NCI-H446 (cell line): ENCODE measurements around the gene KCNQ2.

ENCODE experiments used
- DNase-seq, 2 experiments: peaks; one replicate each; lab custom pipeline; 2025; lab: John Stamatoyannopoulos, UW

The KCNQ2 gene

GRCh38 chr20:63356931-63357879 is 115.2 kb downstream of the KCNQ2 start:
- no peak for DNase-seq

DNA sequence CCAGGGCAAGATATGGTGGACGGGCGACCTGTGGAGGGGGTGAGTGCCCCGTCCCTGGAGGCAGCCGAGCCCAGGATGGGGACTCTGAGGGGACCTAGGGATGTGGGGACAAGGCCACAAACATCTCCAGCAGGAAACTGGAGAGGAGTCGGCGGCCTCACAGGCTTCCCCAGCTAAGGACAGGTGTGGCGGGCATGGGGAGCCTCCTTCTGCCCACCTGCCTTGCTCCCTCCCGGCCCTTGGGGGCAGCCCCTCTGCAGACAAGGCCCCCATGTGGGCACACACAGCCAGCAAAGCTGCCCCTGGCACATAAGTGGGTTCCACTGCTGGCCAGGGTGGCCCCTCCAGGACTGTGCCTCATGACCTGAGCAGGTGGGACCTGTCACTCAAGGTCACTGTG is 115.9 kb downstream of the KCNQ2 start:
- DNase-seq, result no peak

GRCh38 chr20:63355781-63356295 is 116.6 kb downstream of the KCNQ2 start:
- no peak for DNase-seq

DNA sequence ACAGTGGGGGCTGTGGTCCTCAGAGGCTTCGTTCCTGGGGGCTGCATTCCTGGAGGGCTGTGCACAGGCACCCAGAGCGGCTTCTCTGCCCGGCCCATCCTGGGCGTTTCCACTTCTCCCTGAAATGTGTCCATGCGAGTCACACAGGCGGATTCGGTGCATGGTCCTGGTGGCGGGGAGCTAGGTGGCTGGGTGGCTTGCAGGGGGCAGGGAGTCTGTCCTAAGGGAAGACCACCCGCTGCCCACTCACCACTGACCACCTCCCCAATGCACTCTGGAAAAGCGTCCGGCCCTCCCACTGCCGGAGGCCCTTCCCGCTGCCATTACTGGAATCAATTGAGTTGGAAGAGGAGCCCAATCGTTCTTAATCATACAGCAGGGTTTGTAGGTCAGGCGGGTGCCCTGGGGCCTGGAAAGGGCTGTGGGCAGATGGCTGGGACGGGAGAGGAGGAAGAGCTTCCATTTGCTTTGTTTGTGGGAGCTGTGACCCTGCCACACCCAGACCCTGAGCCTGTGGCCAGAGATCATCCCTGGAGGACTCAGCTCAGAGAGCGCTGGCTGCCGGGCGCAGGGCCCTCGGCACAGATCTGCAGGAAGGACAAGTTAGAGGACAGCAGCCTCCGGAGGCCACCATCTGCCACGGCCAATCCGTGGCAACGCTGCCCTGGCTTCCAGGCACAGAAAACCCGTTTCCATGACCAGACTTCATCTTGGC is 117.7 kb downstream of the KCNQ2 start:
- no peak for DNase-seq

DNA sequence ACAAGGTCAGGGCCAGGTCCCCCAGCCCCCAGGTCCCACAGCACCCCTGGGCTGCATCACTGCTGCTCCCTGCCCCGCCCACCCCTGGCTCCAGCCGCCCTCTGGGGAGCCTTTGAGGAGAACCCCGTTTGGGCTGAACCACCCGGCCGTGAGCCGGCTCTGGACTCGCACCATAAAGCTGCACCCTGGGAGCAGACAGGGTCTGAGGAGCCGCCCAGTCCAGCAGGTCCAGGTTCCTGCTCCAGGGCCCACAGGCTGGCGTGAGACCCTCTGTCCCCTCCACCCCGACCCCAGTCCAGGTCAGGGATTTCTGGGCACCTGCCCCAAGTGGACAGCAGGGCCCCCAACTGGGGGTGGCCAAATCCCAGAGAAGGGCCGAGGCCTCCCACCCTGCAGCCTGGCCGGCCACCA is 119.6 kb downstream of the KCNQ2 start:
- DNase-seq, result no peak

- DNase-seq, result peak in 1 of 2 experiments; percentile 60
Measured at GRCh38 chr20:63351811-63352591, 120.5 kb downstream of the KCNQ2 start.

GRCh38 chr20:63351326-63351700 is 121.1 kb downstream of the KCNQ2 start:
- no peak for DNase-seq

- DNase-seq, result no peak
Measured at GRCh38 chr20:63350597-63351325, 121.7 kb downstream of the KCNQ2 start.
